ENCODE measurements around the gene HLA-DQA1.

- no peak for TF ChIP-seq POLR2A (IDR thresholded peaks at IDR 0.05; ENCODE audit: low read length)
- TF ChIP-seq GATA1 (IDR thresholded peaks at IDR 0.05; ENCODE audit: low read depth, low read length), result no peak
Observed at GRCh38 chr6:32666420-32667300, 29.5 kb downstream of the HLA-DQA1 start, which contains the start of gene HLA-DQB1.
